Testis (tissue), 2 donors: ENCODE results near the gene GARNL3.

Source experiments
- POLR2A ChIP-seq: fragments of 450-650 bp; IDR thresholded peaks from one replicate; pipeline ENCODE4 v1.6.1; 2017; ENCODE audit warnings: antibody characterized with exemption, mild to moderate bottlenecking, moderate library complexity
- TF ChIP-seq, protein P1 (sequence below), 3 experiments: fragments of 450-650 bp in 2 of 3; fragments of 200-600 bp in 1 of 3; sonication (generic) in 1 of 3; IDR thresholded peaks; one replicate each; pipeline ENCODE4 v1.5.1; 2016 to 2019; ENCODE audit warnings: antibody characterized with exemption in 3 of 3, mild to moderate bottlenecking in 2 of 3, moderate library complexity in 1 of 3

DNA sequence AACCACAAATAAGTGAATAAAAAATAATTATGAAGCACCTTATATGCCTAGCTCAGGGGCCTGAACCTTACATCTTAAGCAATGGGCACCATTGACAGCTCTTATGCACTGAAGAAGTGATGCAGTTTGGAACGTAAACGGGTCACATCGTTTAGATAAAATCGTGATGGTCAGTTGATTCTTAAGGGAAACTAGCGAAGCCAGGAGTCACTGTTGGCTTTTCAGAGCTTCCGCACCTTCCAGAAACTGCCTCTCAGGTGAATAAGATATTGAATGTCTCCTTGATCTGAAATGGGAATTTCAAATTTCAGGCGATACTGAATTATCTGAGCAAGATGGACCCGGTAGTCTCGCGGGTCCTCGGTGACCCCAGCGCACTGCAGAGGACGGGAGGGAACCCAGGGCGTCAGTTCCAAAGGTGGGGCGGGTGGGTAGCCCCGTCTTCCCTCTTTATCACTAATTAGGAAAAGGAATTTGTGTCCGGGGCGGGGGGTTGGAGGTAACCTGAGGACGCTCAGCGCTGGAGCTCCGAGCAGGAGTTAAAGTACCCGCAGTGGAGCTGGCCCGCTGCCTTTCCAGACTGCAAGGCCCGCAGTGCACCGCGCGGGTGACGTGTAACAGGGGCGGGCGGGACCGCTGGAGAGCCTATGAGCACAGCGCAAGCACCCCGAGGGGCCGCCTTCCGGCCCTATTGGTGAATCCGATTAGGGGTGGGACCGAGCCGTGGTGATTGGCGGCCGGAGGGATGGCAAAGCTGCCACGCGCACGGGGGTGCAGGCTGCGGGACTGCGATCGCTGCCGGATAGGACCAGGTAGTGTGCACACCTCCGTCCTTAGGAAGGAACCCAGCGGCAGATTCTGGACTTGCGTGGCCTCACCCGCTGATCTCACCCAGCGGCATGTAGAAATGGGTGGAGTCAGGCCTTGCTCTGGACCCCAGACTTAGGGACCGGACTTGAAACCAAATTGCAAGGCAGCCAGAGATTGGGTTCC is 19.7 kb upstream of the GARNL3 start:
- TF ChIP-seq, protein P1, sequence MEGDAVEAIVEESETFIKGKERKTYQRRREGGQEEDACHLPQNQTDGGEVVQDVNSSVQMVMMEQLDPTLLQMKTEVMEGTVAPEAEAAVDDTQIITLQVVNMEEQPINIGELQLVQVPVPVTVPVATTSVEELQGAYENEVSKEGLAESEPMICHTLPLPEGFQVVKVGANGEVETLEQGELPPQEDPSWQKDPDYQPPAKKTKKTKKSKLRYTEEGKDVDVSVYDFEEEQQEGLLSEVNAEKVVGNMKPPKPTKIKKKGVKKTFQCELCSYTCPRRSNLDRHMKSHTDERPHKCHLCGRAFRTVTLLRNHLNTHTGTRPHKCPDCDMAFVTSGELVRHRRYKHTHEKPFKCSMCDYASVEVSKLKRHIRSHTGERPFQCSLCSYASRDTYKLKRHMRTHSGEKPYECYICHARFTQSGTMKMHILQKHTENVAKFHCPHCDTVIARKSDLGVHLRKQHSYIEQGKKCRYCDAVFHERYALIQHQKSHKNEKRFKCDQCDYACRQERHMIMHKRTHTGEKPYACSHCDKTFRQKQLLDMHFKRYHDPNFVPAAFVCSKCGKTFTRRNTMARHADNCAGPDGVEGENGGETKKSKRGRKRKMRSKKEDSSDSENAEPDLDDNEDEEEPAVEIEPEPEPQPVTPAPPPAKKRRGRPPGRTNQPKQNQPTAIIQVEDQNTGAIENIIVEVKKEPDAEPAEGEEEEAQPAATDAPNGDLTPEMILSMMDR (IDR thresholded peaks at IDR 0.05): no peak
- no peak for TF ChIP-seq POLR2A
